ENCODE results near the gene METAP1.

Gene METAP1

DNA sequence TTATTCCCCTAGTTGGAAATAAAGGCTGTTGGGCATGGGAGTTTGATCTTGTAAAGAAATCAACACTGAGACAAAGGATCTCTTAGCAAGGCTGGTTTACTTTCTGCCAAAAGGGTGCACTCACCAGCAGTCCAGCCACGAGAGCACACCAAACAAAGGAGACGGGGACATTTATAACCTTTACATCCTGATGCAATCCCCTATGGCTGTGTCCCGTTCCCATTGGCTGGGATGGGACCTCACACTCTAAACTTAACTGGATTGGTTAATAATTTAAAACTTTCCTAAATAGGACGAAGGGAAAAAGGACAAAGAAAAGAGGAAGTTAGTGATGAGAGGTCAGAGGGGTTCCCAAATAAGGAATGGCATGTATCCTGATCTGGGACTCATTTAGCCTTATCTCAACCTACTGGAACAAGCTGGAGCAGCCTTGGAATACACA lies 17.9 kb downstream of the METAP1 start:
- ATAC-seq: no peak
- TF ChIP-seq ZNF70 (CRISPR knock-in tag; IDR thresholded peaks at IDR 0.05) (no peak), TCF4 (CRISPR knock-in tag; IDR thresholded peaks at IDR 0.05; ENCODE audit: borderline replicate concordance) (no peak)

DNA sequence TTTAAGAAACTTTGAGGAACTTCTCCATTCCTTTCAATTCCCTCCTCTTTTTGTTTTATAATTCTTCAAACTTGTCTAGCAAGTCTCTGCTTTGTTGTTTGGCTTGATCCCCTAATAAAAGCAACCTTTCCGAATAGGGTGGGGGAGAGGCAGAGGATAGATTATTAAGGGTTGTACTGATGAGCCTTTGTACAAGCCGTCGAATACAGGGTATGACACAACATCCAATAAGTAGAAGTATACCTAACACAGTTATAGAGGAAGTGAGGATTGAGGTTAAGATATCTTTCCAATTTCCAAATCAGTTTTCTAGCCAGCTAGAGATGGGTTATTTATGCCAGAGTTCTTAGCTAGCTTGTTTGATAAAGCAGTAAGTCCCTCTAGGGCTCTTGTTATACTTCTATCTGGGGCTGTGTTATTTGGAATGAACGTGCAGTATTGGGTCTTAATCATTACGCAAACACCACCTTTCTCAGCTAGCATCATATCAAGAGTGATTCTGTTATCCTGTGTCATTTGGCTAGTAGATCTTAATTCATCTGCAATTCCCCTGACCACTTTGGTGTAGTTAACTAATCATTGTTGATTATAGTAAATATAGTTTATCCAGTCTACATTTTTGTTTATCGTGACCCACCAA lies 18.5 kb downstream of the METAP1 start:
- TF ChIP-seq TOX (CRISPR knock-in tag; IDR thresholded peaks at IDR 0.05; ENCODE audit: borderline replicate concordance) (no peak), GLIS3 (CRISPR knock-in tag; IDR thresholded peaks at IDR 0.05) (no peak), ISL1 (CRISPR knock-in tag; IDR thresholded peaks at IDR 0.05) (no peak), CSDC2 (CRISPR knock-in tag; IDR thresholded peaks at IDR 0.05) (no peak), ZFP3 (CRISPR knock-in tag; IDR thresholded peaks at IDR 0.05) (no peak), ZFP30 (CRISPR knock-in tag; IDR thresholded peaks at IDR 0.05) (no peak), ZNF565 (CRISPR knock-in tag; conservative IDR thresholded peaks at IDR 0.05; ENCODE audit: low read depth) (no peak), ZC3H10 (CRISPR knock-in tag; IDR thresholded peaks at IDR 0.05) (no peak), ZNF70 (CRISPR knock-in tag; IDR thresholded peaks at IDR 0.05) (no peak), OSR1 (CRISPR knock-in tag; IDR thresholded peaks at IDR 0.05) (no peak), RARB (CRISPR knock-in tag; IDR thresholded peaks at IDR 0.05) (no peak), PPARA (CRISPR knock-in tag; IDR thresholded peaks at IDR 0.05; ENCODE audit: borderline replicate concordance) (no peak), ARNTL (CRISPR knock-in tag; IDR thresholded peaks at IDR 0.05; ENCODE audit: borderline replicate concordance, low read depth) (no peak), ZNF8 (CRISPR knock-in tag; IDR thresholded peaks at IDR 0.05) (no peak), BACH2 (CRISPR knock-in tag; IDR thresholded peaks at IDR 0.05; ENCODE audit: borderline replicate concordance) (no peak)
- TF ChIP-seq, protein P1, sequence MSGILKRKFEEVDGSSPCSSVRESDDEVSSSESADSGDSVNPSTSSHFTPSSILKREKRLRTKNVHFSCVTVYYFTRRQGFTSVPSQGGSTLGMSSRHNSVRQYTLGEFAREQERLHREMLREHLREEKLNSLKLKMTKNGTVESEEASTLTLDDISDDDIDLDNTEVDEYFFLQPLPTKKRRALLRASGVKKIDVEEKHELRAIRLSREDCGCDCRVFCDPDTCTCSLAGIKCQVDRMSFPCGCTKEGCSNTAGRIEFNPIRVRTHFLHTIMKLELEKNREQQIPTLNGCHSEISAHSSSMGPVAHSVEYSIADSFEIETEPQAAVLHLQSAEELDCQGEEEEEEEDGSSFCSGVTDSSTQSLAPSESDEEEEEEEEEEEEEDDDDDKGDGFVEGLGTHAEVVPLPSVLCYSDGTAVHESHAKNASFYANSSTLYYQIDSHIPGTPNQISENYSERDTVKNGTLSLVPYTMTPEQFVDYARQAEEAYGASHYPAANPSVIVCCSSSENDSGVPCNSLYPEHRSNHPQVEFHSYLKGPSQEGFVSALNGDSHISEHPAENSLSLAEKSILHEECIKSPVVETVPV (CRISPR knock-in tag; IDR thresholded peaks at IDR 0.05): no peak
- TF ChIP-seq, protein P2, sequence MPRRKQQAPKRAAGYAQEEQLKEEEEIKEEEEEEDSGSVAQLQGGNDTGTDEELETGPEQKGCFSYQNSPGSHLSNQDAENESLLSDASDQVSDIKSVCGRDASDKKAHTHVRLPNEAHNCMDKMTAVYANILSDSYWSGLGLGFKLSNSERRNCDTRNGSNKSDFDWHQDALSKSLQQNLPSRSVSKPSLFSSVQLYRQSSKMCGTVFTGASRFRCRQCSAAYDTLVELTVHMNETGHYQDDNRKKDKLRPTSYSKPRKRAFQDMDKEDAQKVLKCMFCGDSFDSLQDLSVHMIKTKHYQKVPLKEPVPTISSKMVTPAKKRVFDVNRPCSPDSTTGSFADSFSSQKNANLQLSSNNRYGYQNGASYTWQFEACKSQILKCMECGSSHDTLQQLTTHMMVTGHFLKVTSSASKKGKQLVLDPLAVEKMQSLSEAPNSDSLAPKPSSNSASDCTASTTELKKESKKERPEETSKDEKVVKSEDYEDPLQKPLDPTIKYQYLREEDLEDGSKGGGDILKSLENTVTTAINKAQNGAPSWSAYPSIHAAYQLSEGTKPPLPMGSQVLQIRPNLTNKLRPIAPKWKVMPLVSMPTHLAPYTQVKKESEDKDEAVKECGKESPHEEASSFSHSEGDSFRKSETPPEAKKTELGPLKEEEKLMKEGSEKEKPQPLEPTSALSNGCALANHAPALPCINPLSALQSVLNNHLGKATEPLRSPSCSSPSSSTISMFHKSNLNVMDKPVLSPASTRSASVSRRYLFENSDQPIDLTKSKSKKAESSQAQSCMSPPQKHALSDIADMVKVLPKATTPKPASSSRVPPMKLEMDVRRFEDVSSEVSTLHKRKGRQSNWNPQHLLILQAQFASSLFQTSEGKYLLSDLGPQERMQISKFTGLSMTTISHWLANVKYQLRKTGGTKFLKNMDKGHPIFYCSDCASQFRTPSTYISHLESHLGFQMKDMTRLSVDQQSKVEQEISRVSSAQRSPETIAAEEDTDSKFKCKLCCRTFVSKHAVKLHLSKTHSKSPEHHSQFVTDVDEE (CRISPR knock-in tag; IDR thresholded peaks at IDR 0.05): no peak
- TF ChIP-seq, protein P3, sequence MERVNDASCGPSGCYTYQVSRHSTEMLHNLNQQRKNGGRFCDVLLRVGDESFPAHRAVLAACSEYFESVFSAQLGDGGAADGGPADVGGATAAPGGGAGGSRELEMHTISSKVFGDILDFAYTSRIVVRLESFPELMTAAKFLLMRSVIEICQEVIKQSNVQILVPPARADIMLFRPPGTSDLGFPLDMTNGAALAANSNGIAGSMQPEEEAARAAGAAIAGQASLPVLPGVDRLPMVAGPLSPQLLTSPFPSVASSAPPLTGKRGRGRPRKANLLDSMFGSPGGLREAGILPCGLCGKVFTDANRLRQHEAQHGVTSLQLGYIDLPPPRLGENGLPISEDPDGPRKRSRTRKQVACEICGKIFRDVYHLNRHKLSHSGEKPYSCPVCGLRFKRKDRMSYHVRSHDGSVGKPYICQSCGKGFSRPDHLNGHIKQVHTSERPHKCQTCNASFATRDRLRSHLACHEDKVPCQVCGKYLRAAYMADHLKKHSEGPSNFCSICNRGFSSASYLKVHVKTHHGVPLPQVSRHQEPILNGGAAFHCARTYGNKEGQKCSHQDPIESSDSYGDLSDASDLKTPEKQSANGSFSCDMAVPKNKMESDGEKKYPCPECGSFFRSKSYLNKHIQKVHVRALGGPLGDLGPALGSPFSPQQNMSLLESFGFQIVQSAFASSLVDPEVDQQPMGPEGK (CRISPR knock-in tag; IDR thresholded peaks at IDR 0.05; ENCODE audit: borderline replicate concordance): no peak
- TF ChIP-seq, protein P4, sequence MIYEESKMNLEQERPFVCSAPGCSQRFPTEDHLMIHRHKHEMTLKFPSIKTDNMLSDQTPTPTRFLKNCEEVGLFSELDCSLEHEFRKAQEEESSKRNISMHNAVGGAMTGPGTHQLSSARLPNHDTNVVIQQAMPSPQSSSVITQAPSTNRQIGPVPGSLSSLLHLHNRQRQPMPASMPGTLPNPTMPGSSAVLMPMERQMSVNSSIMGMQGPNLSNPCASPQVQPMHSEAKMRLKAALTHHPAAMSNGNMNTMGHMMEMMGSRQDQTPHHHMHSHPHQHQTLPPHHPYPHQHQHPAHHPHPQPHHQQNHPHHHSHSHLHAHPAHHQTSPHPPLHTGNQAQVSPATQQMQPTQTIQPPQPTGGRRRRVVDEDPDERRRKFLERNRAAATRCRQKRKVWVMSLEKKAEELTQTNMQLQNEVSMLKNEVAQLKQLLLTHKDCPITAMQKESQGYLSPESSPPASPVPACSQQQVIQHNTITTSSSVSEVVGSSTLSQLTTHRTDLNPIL (CRISPR knock-in tag; IDR thresholded peaks at IDR 0.05; ENCODE audit: low read depth): no peak
- TF ChIP-seq, protein P5, sequence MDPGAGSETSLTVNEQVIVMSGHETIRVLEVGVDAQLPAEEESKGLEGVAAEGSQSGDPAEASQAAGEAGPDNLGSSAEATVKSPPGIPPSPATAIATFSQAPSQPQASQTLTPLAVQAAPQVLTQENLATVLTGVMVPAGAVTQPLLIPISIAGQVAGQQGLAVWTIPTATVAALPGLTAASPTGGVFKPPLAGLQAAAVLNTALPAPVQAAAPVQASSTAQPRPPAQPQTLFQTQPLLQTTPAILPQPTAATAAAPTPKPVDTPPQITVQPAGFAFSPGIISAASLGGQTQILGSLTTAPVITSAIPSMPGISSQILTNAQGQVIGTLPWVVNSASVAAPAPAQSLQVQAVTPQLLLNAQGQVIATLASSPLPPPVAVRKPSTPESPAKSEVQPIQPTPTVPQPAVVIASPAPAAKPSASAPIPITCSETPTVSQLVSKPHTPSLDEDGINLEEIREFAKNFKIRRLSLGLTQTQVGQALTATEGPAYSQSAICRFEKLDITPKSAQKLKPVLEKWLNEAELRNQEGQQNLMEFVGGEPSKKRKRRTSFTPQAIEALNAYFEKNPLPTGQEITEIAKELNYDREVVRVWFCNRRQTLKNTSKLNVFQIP (CRISPR knock-in tag; IDR thresholded peaks at IDR 0.05; ENCODE audit: borderline replicate concordance, low read depth): no peak
- no peak for ATAC-seq

DNA sequence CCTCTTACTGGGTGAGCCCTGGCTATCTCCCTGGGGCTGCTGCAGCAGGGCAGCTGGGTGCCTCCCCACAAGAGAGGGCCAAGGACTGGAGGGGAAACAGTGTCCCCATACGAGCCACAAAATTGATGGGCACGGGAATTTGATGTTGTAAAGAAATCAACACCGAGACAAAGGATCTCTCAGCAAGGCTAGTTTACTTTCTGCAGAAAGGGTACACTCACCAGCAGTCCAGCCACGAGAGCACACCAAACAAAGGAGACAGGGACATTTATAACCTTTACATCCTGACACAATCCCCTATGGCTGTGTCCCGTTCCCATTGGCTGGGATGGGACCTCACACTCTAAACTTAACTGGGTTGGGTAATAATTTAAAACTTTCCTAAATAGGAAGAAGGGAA lies 25.9 kb downstream of the METAP1 start:
- ATAC-seq: no peak
- no peak for TF ChIP-seq ZNF8 (CRISPR knock-in tag; IDR thresholded peaks at IDR 0.05)
- TF ChIP-seq ZNF70 (CRISPR knock-in tag; IDR thresholded peaks at IDR 0.05): no peak
- TF ChIP-seq ZNF565 (CRISPR knock-in tag; conservative IDR thresholded peaks at IDR 0.05; ENCODE audit: low read depth): no peak
- TF ChIP-seq ZFP30 (CRISPR knock-in tag; IDR thresholded peaks at IDR 0.05): no peak

Measured in SK-N-SH treated with all-trans-retinoic acid at 6 μM for 48 hours (cell line).